ENCODE measurements around the gene REEP5. TPM values are rescaled to one million over a fixed set of nuclear protein-coding genes. Genes with fewer than 3 reads are reported as not detected.

REEP5 gene
- total and polyA plus RNA-seq, 2 of the 4 experiments (the other 2 are of a cell fraction): 49.3 to 82.0 TPM

GRCh38 chr5:112848116-112848811, 73.8 kb downstream of the REEP5 start:
- H3K27me3 ChIP-seq (ENCODE audit: control insufficient read depth, insufficient read depth, low read length): no peaks in the 10 kb centered on the region
- in situ Hi-C loops (cut with MboI; ENCODE audit: low sequenced_read_pairs): loop anchor here (10.0 kb wide), 1 partner anchor 293 kb away; no protein-coding TSS in a partner anchor

More at GRCh38 chr5:112848116-112848811, 73.8 kb downstream of the REEP5 start:
- no peaks in the 10 kb centered on the region for H3K36me3 ChIP-seq (ENCODE audit: control insufficient read depth, insufficient read depth, low read length)
- no peak overlapping the region for H2BK20ac ChIP-seq (ENCODE audit: low read depth, low read length)
- no peak overlapping the region; the same call in 1 of the 2 replicates for H3K4me3 ChIP-seq (ENCODE audit: insufficient read depth, low read depth, low read length)
- H4K5ac ChIP-seq (ENCODE audit: low read depth, low read length): no peak overlapping the region
- no peak overlapping the region for H3K56ac ChIP-seq (ENCODE audit: extremely low read depth, insufficient read depth, low read length)
- no peaks in the 10 kb centered on the region for H3K4me1 ChIP-seq (ENCODE audit: control insufficient read depth, insufficient read depth, low read length)
- dilution Hi-C loops (cut with HindIII; ENCODE audit: low sequenced_read_pairs, unreplicated experiment) (no loop called here), intact Hi-C loops (cut with micrococcal nuclease) (loop anchor here (1.0 to 2.0 kb wide), 2 partner anchors 61 to 297 kb away; no protein-coding TSS in a partner anchor)
- H3K23ac ChIP-seq (ENCODE audit: low read depth, low read length): no peak overlapping the region
- H3K14ac ChIP-seq (replicated peaks; ENCODE audit: low read depth, low read length): no peak overlapping the region
- H3K9me1 ChIP-seq (ENCODE audit: insufficient read depth, low read length): no peaks in the 10 kb centered on the region
- H2AFZ ChIP-seq (replicated peaks; ENCODE audit: low read length, poor library complexity): no peak overlapping the region
- 60% methylated on average over 1 of the region's 8 CpGs; no CpG with 5 or more reads in 1 of the 2 experiments for WGBS, 2 experiments (ENCODE audit: extremely low coverage in 2 of 2, insufficient read length in 1 of 2)
- H2BK5ac ChIP-seq (ENCODE audit: low read depth, low read length, poor library complexity, severe bottlenecking): peak overlapping the region; percentile 28
- no peaks in the 10 kb centered on the region for H3K9me3 ChIP-seq (ENCODE audit: control insufficient read depth, insufficient read depth, low read length)
- peak overlapping the region; percentile 86; the same call in 1 of the 2 replicates for H3K4me2 ChIP-seq (ENCODE audit: low read depth, low read length)
- H3K27ac ChIP-seq (ENCODE audit: insufficient read depth, low read length): no peak overlapping the region
- no peak overlapping the region for H4K91ac ChIP-seq (ENCODE audit: insufficient read depth, low read depth, low read length)
- ChIA-PET POLR2A (ENCODE audit: unreplicated experiment) (interaction anchor here (0.6 kb wide), 1 partner anchor 416 kb away, joined by 5 read pairs; no protein-coding TSS in a partner anchor), CTCF (interaction anchor here (0.6 to 1.6 kb wide), 14 partner anchors 9 to 298 kb away, joined by 3 to 11 read pairs (median 4); partner anchors contain the start of gene SRP19)
- H4K8ac ChIP-seq (ENCODE audit: low read depth in 2 of 2, low read length in 2 of 2): 0 out of 4 replicates have a peak overlapping the region, but pooled peaks of 1 of the 2 experiments have one; percentile 22
- no peak overlapping the region for H2BK15ac ChIP-seq (ENCODE audit: low read depth, low read length)
- H3K4ac ChIP-seq (ENCODE audit: low read depth, low read length): no peak overlapping the region; the same call in 1 of the 2 replicates
- no peak overlapping the region for H2AK9ac ChIP-seq (replicated peaks; ENCODE audit: low read depth, low read length, poor library complexity)
- DNase-seq: peak; percentile 78
- TF ChIP-seq CEBPB (IDR thresholded peaks at IDR 0.05; ENCODE audit: low read depth, low read length) (no peak), SMC3 (IDR thresholded peaks at IDR 0.05; ENCODE audit: low read depth, low read length) (peak; percentile 41; the same call in 1 of the 2 replicates), RAD21 (IDR thresholded peaks at IDR 0.05; ENCODE audit: low read length) (peak; percentile 48; the same call in 1 of the 2 replicates), CTCF (conservative IDR thresholded peaks at IDR 0.05; ENCODE audit: low read depth, low read length) (peak; percentile 67)
- H2BK120ac ChIP-seq (ENCODE audit: low read depth, low read length): no peak overlapping the region
- H2AK5ac ChIP-seq (ENCODE audit: low read depth, low read length): no peak overlapping the region
- H3K79me1 ChIP-seq (ENCODE audit: low read depth in 1 of 2, low read length in 2 of 2): no peaks in the 10 kb centered on the region
- peak; percentile 97 for ATAC-seq (ENCODE audit: low read depth)
- peak overlapping the region; percentile 51; the same call in 1 of the 2 replicates for H3K9ac ChIP-seq (ENCODE audit: low read depth, low read length)
- no TSS peak for BruUV-seq (replicated peaks)
- no peaks in the 10 kb centered on the region for H4K20me1 ChIP-seq (ENCODE audit: insufficient read depth, low read length)
- H3K18ac ChIP-seq (ENCODE audit: low read depth, low read length): no peak overlapping the region
